Tibial nerve (tissue), 4 donors: Measurements from ENCODE around the gene CPNE9. TPM values are rescaled to one million over a fixed set of nuclear protein-coding genes. Genes with fewer than 3 reads are reported as not detected.

Experiments used
- DNase-seq, 2 donors: peaks; one replicate each; pipeline ENCODE4 v3.0.0-alpha.2; 2019; ENCODE audit warnings: low spot score in 2 of 2
- H3K27ac ChIP-seq, 4 donors: fragments of 200-600 bp; sonication (generic) in 3 of 4; one replicate each; pipeline ENCODE4 v1.5.1; 2017 to 2019; ENCODE audit warnings: mild to moderate bottlenecking in 1 of 4
- H3K27me3 ChIP-seq, 2 donors: fragments of 200-600 bp; sonication (generic) in 1 of 2; one replicate each; pipeline versions ENCODE4 v1.5.1 to v1.6.0; 2017 to 2019
- H3K36me3 ChIP-seq, 3 donors: fragments of 200-600 bp; sonication (generic); one replicate each; pipeline ENCODE4 v1.5.1; 2018 to 2019
- H3K4me1 ChIP-seq, 4 donors: fragments of 200-600 bp; sonication (generic) in 3 of 4; one replicate each; pipeline ENCODE4 v1.5.1; 2017 to 2019
- H3K4me3 ChIP-seq, 4 donors: fragments of 200-600 bp; sonication (generic) in 3 of 4; one replicate each; pipeline ENCODE4 v1.5.1; 2017 to 2019; ENCODE audit warnings: mild to moderate bottlenecking in 1 of 4, moderate library complexity in 1 of 4
- H3K9me3 ChIP-seq, 4 donors: fragments of 200-600 bp; sonication (generic) in 3 of 4; one replicate each; pipeline ENCODE4 v1.5.1; 2017 to 2019
- CTCF ChIP-seq, 5 experiments: fragments of 200-600 bp in 3 of 5; fragments of 450-650 bp in 2 of 5; sonication (generic) in 3 of 5; IDR thresholded peaks; one replicate each; pipeline ENCODE4 v1.5.1; 2016 to 2019; ENCODE audit warnings: antibody characterized with exemption in 5 of 5, mild to moderate bottlenecking in 3 of 5, moderate library complexity in 2 of 5
- EP300 ChIP-seq, 2 donors: sonication (generic); formaldehyde crosslinking; IDR thresholded peaks; one replicate each; pipeline ENCODE4 v1.6.1; 2017; ENCODE audit warnings: antibody characterized with exemption in 2 of 2, mild to moderate bottlenecking in 1 of 2
- POLR2A ChIP-seq, 2 donors: fragments of 450-650 bp; IDR thresholded peaks; one replicate each; pipeline ENCODE4 v1.6.1; 2017; ENCODE audit warnings: antibody characterized with exemption in 2 of 2, mild to moderate bottlenecking in 2 of 2, moderate library complexity in 2 of 2
- WGBS, 2 donors: methylation state at CpG; one replicate each; pipeline ENCODE4 v1.1.5; 2018; 5-methylcytosine and 5-hydroxymethylcytosine counted together
- total RNA-seq, 4 donors: library from RNA; depleted of rRNA; stranded (reverse); fragments of >200 nt; gene quantifications; one replicate each; pipeline ENCODE4 v1.1.0, GENCODE V29; 2016

The CPNE9 gene
- total RNA-seq, 4 donors from 2014 or later, result not detected

GRCh38 chr3:9746330-9746729 lies 42.7 kb downstream of the CPNE9 start:
- DNase-seq, result no peak
- TF ChIP-seq CTCF (IDR thresholded peaks at IDR 0.05) (no peak), EP300 (IDR thresholded peaks at IDR 0.05) (no peak), POLR2A (IDR thresholded peaks at IDR 0.05) (no peak)
- Histone ChIP-seq H3K36me3 (peaks cover 11 to 78% (median 39%) of the 10 kb centered on the region in 3 donors), H3K4me3 (no peak overlapping the region), H3K9me3 (no peaks in the 10 kb centered on the region), H3K27ac (no peak overlapping the region), H3K4me1 (peaks cover 0 to 22% (median 17%) of the 10 kb centered on the region in 4 donors), H3K27me3 (no peaks in the 10 kb centered on the region)
- 79 to 80% methylated on average over 5 of the region's 5 CpGs for WGBS, 2 donors

GRCh38 chr3:9747267-9747666 lies 43.6 kb downstream of the CPNE9 start:
- Histone ChIP-seq H3K4me3 (no peak overlapping the region), H3K27me3 (no peaks in the 10 kb centered on the region), H3K4me1 (peaks cover 0 to 31% (median 20%) of the 10 kb centered on the region in 4 donors), H3K9me3 (no peaks in the 10 kb centered on the region), H3K27ac (no peak overlapping the region), H3K36me3 (peaks cover 10 to 78% (median 30%) of the 10 kb centered on the region in 3 donors)
- 81 to 92% methylated on average over 8 of the region's 8 CpGs for WGBS, 2 donors
- DNase-seq, result no peak
- no peak for TF ChIP-seq EP300 (IDR thresholded peaks at IDR 0.05)
- TF ChIP-seq CTCF (IDR thresholded peaks at IDR 0.05), result no peak
- no peak for TF ChIP-seq POLR2A (IDR thresholded peaks at IDR 0.05)

- Histone ChIP-seq H3K27ac (no peak overlapping the region), H3K4me3 (no peak overlapping the region)
- DNase-seq, result no peak
Measured at GRCh38 chr3:9748031-9748430, 44.4 kb downstream of the CPNE9 start.

GRCh38 chr3:9749296-9749644 lies 45.6 kb downstream of the CPNE9 start:
- no peak for DNase-seq
- H3K27me3 ChIP-seq, result no peaks in the 10 kb centered on the region
- peak overlapping the region; percentile 56 to 74 (median 62) for H3K4me3 ChIP-seq
- peaks cover 0 to 32% (median 21%) of the 10 kb centered on the region in 4 donors for H3K4me1 ChIP-seq
- peak overlapping the region; percentile 69 to 94 (median 88) for H3K27ac ChIP-seq
- 1 to 12% methylated on average over 19 of the region's 19 CpGs for WGBS, 2 donors
- peaks cover 6 to 78% (median 11%) of the 10 kb centered on the region in 3 donors for H3K36me3 ChIP-seq
- no peak for TF ChIP-seq CTCF (IDR thresholded peaks at IDR 0.05)
- H3K9me3 ChIP-seq, result no peaks in the 10 kb centered on the region

More at GRCh38 chr3:9748031-9748430, 44.4 kb downstream of the CPNE9 start:
- Histone ChIP-seq H3K9me3 (no peaks in the 10 kb centered on the region), H3K36me3 (peaks cover 10 to 78% (median 22%) of the 10 kb centered on the region in 3 donors), H3K27me3 (no peaks in the 10 kb centered on the region), H3K4me1 (peaks cover 0 to 31% (median 20%) of the 10 kb centered on the region in 4 donors)
- no peak for TF ChIP-seq POLR2A (IDR thresholded peaks at IDR 0.05)
- TF ChIP-seq CTCF (IDR thresholded peaks at IDR 0.05), result no peak
- TF ChIP-seq EP300 (IDR thresholded peaks at IDR 0.05), result no peak
- WGBS, 2 donors, result 93 to 97% methylated on average over 2 of the region's 2 CpGs

GRCh38 chr3:9749645-9750555 lies 46.3 kb downstream of the CPNE9 start, which contains the start of gene OGG1:
TSS of gene OGG1 (plus strand) at chr3:9749952. CDS start at chr3:9750287, 335 bp downstream.
- peak within 1 kb of the TSS; percentile 56 to 74 (median 62) for H3K4me3 ChIP-seq
- peak; percentile 95 to 96 for DNase-seq
- peaks cover 3 to 78% (median 7%) of the 10 kb centered on the region in 3 donors for H3K36me3 ChIP-seq
- 0% methylated on average over 49 to 56 of the region's 60 CpGs for WGBS, 2 donors
- TF ChIP-seq POLR2A (IDR thresholded peaks at IDR 0.05), result peak; percentile 14 to 53
- peak in 1 of 5 experiments; percentile 16 for TF ChIP-seq CTCF (IDR thresholded peaks at IDR 0.05)
- peak; percentile 59 to 88 for TF ChIP-seq EP300 (IDR thresholded peaks at IDR 0.05)
- H3K27ac ChIP-seq, result peak within 1 kb of the TSS; percentile 69 to 94 (median 88)
- H3K27me3 ChIP-seq, result no peaks in the 10 kb centered on the region
- H3K4me1 ChIP-seq, result peaks cover 0 to 38% (median 24%) of the 10 kb centered on the region in 4 donors
- H3K9me3 ChIP-seq, result no peaks in the 10 kb centered on the region
